NB4 (cell line): ENCODE results near the gene RASGEF1C.

Experiments
- DNase-seq: peaks from one replicate; pipeline ENCODE4 v3.0.0; 2010; ENCODE audit warnings: low read depth
- H3K4me3 ChIP-seq: one replicate; pipeline ENCODE4 v1.5.1; 2011; ENCODE audit warnings: mild to moderate bottlenecking, low read depth, low read length, moderate library complexity
- MYC ChIP-seq: IDR thresholded peaks from 2 replicates; pipeline ENCODE4 v1.6.1; 2011; ENCODE audit warnings: low read depth, low read length
- POLR2A ChIP-seq: IDR thresholded peaks from 2 replicates; pipeline ENCODE4 v1.6.1; 2011; ENCODE audit warnings: mild to moderate bottlenecking; ENCODE audit not compliant: insufficient read length; ENCODE audit errors: extremely low read depth
- TF ChIP-seq, protein P1 (sequence below): IDR thresholded peaks from 2 replicates; pipeline ENCODE4 v1.6.1; 2011; ENCODE audit warnings: low read depth, low read length
- TF ChIP-seq, protein P2 (sequence below): IDR thresholded peaks from one replicate; pipeline ENCODE4 v1.5.1; 2012; ENCODE audit warnings: low read depth, low read length

The RASGEF1C gene

DNA sequence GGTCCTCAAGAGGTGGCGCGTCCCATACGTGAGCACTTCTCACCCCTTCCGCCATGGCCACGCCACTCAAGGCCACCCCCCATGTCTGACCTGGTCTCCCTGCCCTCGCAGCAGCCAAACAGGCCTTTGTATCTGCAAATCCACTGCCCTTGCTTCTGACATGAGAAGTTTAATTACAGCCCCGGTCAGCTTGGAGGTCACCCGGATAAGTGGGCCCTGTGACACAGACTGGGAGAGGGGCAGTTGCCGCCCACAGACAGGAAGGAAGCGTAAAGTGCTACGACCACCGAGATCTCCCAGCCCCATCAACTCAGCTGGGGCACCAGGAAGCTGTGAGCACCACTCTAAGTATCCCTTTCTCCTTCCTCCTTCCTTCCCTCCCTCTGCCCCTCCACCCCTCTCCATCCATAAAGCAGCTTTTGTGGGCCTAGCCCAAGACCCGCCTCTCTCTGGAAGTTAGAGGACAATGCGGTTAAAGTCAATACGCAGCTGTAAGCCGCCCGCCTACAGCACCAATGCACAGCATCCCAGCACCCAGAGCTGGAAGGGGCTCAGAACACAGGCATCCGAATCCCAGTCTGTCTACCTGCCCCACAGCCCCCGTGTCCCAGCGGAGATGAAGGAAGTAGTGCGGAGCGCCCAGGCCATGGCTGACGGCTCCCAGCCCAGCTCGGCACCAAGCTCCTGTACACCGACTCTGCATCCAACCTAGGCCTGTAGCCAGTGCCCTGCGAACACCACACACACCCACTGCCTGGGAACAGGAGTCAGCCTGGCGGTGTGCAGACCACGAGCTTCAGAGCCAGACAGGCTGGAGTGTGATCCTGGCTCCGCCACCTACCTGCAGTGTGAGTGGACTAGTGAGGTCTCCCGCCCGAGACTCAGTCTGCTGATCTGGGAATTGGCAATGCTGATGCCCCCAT is 92.7 kb downstream of the RASGEF1C start:
- H3K4me3 ChIP-seq, result no peak overlapping the region
- DNase-seq, result no peak
- TF ChIP-seq, protein P1, sequence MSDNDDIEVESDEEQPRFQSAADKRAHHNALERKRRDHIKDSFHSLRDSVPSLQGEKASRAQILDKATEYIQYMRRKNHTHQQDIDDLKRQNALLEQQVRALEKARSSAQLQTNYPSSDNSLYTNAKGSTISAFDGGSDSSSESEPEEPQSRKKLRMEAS, result no peak
- no peak for TF ChIP-seq POLR2A
- TF ChIP-seq, protein P2, sequence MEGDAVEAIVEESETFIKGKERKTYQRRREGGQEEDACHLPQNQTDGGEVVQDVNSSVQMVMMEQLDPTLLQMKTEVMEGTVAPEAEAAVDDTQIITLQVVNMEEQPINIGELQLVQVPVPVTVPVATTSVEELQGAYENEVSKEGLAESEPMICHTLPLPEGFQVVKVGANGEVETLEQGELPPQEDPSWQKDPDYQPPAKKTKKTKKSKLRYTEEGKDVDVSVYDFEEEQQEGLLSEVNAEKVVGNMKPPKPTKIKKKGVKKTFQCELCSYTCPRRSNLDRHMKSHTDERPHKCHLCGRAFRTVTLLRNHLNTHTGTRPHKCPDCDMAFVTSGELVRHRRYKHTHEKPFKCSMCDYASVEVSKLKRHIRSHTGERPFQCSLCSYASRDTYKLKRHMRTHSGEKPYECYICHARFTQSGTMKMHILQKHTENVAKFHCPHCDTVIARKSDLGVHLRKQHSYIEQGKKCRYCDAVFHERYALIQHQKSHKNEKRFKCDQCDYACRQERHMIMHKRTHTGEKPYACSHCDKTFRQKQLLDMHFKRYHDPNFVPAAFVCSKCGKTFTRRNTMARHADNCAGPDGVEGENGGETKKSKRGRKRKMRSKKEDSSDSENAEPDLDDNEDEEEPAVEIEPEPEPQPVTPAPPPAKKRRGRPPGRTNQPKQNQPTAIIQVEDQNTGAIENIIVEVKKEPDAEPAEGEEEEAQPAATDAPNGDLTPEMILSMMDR, result no peak
- no peak for TF ChIP-seq MYC

DNA sequence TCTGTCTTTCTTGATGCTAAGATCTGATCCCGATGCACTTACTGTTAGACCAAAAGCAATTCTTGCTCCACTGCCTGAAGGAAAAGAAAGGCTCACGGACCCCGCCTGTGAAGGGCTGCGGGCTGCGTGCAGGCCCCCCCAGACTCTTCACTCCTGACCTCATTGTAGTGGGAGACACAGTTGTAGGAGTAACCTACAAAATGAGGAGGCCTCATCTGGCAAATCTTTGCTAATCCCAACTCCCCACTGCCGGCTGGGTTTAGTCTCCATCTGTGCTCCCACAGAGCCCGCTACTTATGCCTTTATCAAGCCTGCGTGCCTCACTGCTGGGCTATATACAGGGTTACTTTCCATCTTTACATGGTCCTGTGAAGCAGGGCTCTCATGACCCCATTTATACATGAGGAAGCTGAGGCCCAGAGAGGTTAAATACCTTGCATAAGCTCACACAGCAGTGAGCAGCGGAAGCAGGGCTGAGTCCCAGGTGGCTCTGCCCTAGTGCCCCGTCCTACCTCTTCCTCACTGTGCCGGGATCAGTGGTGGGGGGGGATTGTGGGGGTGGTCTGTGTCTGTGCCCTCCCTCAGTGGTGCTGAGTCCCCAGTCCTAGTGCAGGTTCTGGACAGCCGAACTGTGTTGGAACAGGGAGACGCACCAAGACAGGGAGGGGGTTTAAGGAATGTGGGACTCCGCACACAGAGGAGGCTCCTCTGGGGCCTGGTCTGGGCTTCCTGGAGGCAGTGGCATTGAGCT is 93.5 kb downstream of the RASGEF1C start:
- no peak overlapping the region for H3K4me3 ChIP-seq
- TF ChIP-seq MYC, result no peak
- no peak for DNase-seq

DNA sequence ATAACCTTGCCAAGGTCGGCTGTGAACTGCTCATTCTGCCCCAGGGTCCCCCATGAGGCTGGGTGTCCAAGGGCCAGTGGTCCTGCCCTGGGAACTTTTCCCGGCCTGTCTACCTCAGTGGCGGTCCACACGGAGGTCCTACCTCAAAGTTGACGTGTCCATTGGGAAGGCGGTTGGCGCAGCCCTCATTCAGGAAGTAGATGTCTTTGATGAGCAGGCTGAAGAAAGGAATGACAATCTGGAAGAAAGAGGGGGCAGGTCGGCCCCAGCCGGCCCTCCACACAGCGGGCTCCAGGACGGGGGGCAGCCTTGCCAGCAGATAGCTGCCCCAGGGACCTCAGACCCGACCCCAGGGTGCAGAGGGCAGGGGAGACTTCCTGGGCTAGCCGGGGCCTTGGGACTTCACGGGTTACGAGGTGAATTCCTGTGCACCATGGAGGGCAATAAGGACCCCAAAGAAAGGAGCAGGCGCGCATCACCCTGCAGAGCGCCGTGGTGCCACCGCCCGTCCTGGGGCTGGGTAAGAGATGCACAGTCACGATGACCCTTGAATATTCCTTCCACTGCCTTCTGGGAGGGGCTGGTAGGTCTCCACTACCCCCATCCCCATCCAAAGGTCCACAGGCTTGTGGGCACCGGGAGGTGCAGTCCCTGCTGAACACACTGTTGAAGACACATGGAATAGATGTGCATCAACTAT is 94.6 kb downstream of the RASGEF1C start:
- no peak for DNase-seq
- H3K4me3 ChIP-seq, result no peak overlapping the region
- no peak for TF ChIP-seq POLR2A
- TF ChIP-seq, protein P2, result no peak

DNA sequence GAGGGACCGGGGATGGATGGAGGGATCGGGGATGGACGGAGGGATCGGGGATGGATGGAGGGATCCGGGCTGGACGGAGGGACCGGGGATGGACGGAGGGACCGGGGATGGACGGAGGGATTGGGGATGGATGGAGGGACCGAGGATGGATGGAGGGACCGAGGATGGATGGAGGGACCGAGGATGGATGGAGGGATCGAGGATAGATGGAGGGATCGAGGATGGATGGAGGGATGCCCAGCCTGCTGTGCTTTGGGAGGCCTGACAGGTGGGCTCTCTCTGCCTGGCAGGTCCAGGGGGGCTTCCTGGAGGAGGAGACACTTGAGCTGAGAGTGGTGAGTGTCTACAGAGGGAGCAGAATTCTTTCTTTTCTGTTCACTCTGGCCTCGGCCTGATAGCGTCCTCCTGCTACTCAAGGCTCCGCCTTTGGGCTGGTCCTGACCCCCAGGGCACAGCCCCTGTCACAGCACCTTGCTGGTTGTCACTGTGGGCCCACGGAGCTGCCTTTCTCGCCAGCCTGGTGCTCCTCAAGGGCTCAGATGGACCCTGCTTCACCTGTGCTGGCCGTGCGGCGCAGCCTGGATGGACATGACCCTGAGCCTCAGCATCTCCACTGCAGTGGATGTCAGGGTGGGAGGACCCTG is 95.2 kb downstream of the RASGEF1C start:
- TF ChIP-seq, protein P1, result no peak
- no peak for TF ChIP-seq POLR2A
- no peak for TF ChIP-seq MYC
- TF ChIP-seq, protein P2, result no peak
- no peak overlapping the region for H3K4me3 ChIP-seq

DNA sequence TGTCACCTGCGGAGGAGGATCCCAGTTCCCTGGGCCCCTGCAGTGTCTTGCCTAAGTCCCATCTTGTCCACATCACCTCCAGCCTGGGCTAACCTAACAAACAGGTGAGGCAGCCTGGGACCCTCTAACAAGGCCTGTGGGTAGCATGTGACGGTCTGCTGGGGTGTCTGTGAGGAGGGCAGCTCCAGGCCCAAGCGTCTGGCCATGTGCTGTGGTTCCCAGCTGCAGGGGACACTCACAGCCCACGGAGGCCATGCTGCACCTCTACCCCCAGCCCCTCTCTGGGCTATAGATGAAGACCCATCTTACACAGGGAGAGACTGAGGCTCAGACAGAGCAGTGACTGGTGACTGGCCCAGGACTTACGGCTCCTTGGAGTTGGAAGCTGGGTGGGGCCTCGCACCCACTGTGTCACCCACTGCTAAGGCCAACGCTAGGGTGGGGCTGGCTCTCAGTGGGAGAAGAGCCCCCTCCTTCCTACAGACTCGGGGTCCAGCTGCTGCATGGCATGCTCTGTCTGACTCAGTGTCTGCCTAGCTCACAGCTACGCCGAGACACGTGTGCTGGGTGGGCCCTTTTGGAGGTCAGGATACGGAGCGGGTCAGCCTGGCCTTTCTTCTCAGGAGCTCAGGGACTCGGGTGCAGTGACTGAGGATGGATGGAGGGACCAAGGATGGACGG is 96.7 kb downstream of the RASGEF1C start:
- DNase-seq, result no peak
- TF ChIP-seq, protein P2, result no peak
- TF ChIP-seq MYC (no peak), POLR2A (no peak)
- TF ChIP-seq, protein P1, result no peak
- no peak overlapping the region for H3K4me3 ChIP-seq

More for the DNA sequence above, 95.2 kb downstream of the RASGEF1C start:
- no peak for DNase-seq
